ENCODE measurements around the gene LPIN3. TPM values are rescaled to one million over a fixed set of nuclear protein-coding genes. Genes with fewer than 3 reads are reported as not detected.

Gene LPIN3
- total and polyA plus RNA-seq, 2 of the 4 experiments (the other 2 are of a cell fraction), result 2.3 to 8.3 TPM

GRCh38 chr20:41357424-41358163 is 17.0 kb downstream of the LPIN3 start:
- Histone ChIP-seq H3K4me3 (ENCODE audit: insufficient read depth, low read depth, low read length) (no peak overlapping the region), H2AFZ (replicated peaks; ENCODE audit: low read length, poor library complexity) (no peak overlapping the region), H3K9ac (ENCODE audit: low read depth, low read length) (no peak overlapping the region), H4K20me1 (ENCODE audit: insufficient read depth, low read length) (no peaks in the 10 kb centered on the region), H3K79me1 (ENCODE audit: low read depth in 1 of 2, low read length in 2 of 2) (no peaks in the 10 kb centered on the region), H2BK120ac (ENCODE audit: low read depth, low read length) (no peak overlapping the region), H2AK5ac (ENCODE audit: low read depth, low read length) (no peak overlapping the region), H2BK15ac (ENCODE audit: low read depth, low read length) (no peak overlapping the region), H3K14ac (replicated peaks; ENCODE audit: low read depth, low read length) (no peak overlapping the region), H3K18ac (ENCODE audit: low read depth, low read length) (no peak overlapping the region), H2BK20ac (ENCODE audit: low read depth, low read length) (no peak overlapping the region), H4K91ac (ENCODE audit: insufficient read depth, low read depth, low read length) (no peak overlapping the region), H4K5ac (ENCODE audit: low read depth, low read length) (no peak overlapping the region), H4K8ac (ENCODE audit: low read depth in 2 of 2, low read length in 2 of 2) (no peak overlapping the region), H3K4ac (ENCODE audit: low read depth, low read length) (no peak overlapping the region), H3K23ac (ENCODE audit: low read depth, low read length) (no peak overlapping the region), H3K27ac (ENCODE audit: insufficient read depth, low read length) (no peak overlapping the region), H3K56ac (ENCODE audit: extremely low read depth, insufficient read depth, low read length) (no peak overlapping the region), H3K9me1 (ENCODE audit: insufficient read depth, low read length) (no peaks in the 10 kb centered on the region), H2BK5ac (ENCODE audit: low read depth, low read length, poor library complexity, severe bottlenecking) (no peak overlapping the region), H2AK9ac (replicated peaks; ENCODE audit: low read depth, low read length, poor library complexity) (no peak overlapping the region), H3K4me2 (ENCODE audit: low read depth, low read length) (no peak overlapping the region), H3K4me1 (ENCODE audit: control insufficient read depth, insufficient read depth, low read length) (no peaks in the 10 kb centered on the region), H3K36me3 (ENCODE audit: control insufficient read depth, insufficient read depth, low read length) (no peaks in the 10 kb centered on the region), H3K27me3 (ENCODE audit: control insufficient read depth, insufficient read depth, low read length) (no peaks in the 10 kb centered on the region; the same call in 1 of the 2 replicates), H3K9me3 (ENCODE audit: control insufficient read depth, insufficient read depth, low read length) (no peaks in the 10 kb centered on the region)
- in situ Hi-C loops (cut with MboI; ENCODE audit: low sequenced_read_pairs) (no loop called here), intact Hi-C loops (cut with micrococcal nuclease) (no loop called here), dilution Hi-C loops (cut with HindIII; ENCODE audit: low sequenced_read_pairs, unreplicated experiment) (no loop called here)
- BruUV-seq (replicated peaks), result no TSS peak
- DNase-seq, result no peak
- 92% methylated on average over 8 of the region's 11 CpGs; no CpG with 5 or more reads in 1 of the 2 experiments for WGBS, 2 experiments (ENCODE audit: extremely low coverage in 2 of 2, insufficient read length in 1 of 2)
- POLR2A ChIA-PET (ENCODE audit: unreplicated experiment), result no interaction called here
- TF ChIP-seq ELK1 (IDR thresholded peaks at IDR 0.05; ENCODE audit: borderline replicate concordance, low read depth, low read length) (no peak), MAFK (IDR thresholded peaks at IDR 0.05; ENCODE audit: low read depth, low read length) (no peak), USF2 (IDR thresholded peaks at IDR 0.05; ENCODE audit: low read depth, low read length) (no peak), RFX5 (IDR thresholded peaks at IDR 0.05; ENCODE audit: low read depth, low read length) (no peak), SMC3 (IDR thresholded peaks at IDR 0.05; ENCODE audit: low read depth, low read length) (no peak), RAD21 (IDR thresholded peaks at IDR 0.05; ENCODE audit: low read length) (no peak), POLR2A (IDR thresholded peaks at IDR 0.05; ENCODE audit: low read depth, low read length) (no peak), FOS (IDR thresholded peaks at IDR 0.05; ENCODE audit: low read depth, low read length) (no peak), BHLHE40 (IDR thresholded peaks at IDR 0.05; ENCODE audit: low read depth, low read length) (no peak), RCOR1 (IDR thresholded peaks at IDR 0.05; ENCODE audit: insufficient replicate concordance, low read length) (no peak), MXI1 (IDR thresholded peaks at IDR 0.05; ENCODE audit: borderline replicate concordance, low read depth, low read length) (no peak), MAZ (IDR thresholded peaks at IDR 0.05; ENCODE audit: borderline replicate concordance, low read depth, low read length) (no peak), CHD1 (IDR thresholded peaks at IDR 0.05; ENCODE audit: low read depth, low read length) (no peak), CTCF (conservative IDR thresholded peaks at IDR 0.05; ENCODE audit: low read depth, low read length) (no peak), CEBPB (IDR thresholded peaks at IDR 0.05; ENCODE audit: low read depth, low read length) (no peak), NFE2L2 (IDR thresholded peaks at IDR 0.05; ENCODE audit: low read depth, low read length) (no peak)
- CTCF ChIA-PET, result no interaction called here
- ATAC-seq (ENCODE audit: low read depth), result no peak

All from IMR-90 (cell line).